ENCODE data around the gene TM4SF5. TPM values are rescaled to one million over a fixed set of nuclear protein-coding genes. Genes with fewer than 3 reads are reported as not detected.

The TM4SF5 gene
- total RNA-seq, 2 donors from 2014 or later: 1.8 to 2.0 TPM

DNA sequence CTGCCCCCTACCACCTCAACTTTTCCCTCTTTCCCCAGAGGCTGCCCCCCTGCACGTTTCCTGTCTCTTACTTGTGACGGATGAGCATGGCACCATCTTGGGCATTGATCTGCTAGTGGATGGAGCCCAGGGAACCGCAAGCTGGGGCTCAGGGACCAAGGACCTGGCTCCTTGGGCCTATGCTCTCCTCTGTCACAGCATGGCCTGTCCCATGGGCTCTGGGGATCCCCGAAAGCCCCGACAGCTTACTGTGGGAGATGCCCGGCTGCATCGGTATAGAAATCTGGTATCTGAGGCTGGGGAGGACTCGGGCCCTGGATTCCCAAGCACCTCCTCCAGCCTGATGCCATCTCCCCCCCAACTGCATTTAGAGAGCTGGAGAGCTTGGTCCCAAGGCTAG lies 30.1 kb upstream of the TM4SF5 start:
- ATAC-seq: no peak
- no peak overlapping the region for H3K4me3 ChIP-seq
- DNase-seq: no peak
- peaks cover 0 to 16% of the 10 kb centered on the region in 2 donors for H3K27me3 ChIP-seq
- WGBS, 2 donors: 96 to 98% methylated on average over 6 to 8 of the region's 8 CpGs
- no peaks in the 10 kb centered on the region for H3K9me3 ChIP-seq
- TF ChIP-seq, protein P1, sequence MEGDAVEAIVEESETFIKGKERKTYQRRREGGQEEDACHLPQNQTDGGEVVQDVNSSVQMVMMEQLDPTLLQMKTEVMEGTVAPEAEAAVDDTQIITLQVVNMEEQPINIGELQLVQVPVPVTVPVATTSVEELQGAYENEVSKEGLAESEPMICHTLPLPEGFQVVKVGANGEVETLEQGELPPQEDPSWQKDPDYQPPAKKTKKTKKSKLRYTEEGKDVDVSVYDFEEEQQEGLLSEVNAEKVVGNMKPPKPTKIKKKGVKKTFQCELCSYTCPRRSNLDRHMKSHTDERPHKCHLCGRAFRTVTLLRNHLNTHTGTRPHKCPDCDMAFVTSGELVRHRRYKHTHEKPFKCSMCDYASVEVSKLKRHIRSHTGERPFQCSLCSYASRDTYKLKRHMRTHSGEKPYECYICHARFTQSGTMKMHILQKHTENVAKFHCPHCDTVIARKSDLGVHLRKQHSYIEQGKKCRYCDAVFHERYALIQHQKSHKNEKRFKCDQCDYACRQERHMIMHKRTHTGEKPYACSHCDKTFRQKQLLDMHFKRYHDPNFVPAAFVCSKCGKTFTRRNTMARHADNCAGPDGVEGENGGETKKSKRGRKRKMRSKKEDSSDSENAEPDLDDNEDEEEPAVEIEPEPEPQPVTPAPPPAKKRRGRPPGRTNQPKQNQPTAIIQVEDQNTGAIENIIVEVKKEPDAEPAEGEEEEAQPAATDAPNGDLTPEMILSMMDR (IDR thresholded peaks at IDR 0.05): no peak
- TF ChIP-seq POLR2A (IDR thresholded peaks at IDR 0.05): no peak
- intact Hi-C loops (cut with DNase I): no loop called here
- H3K36me3 ChIP-seq (replicated peaks in 1 of 2; ENCODE audit: insufficient read depth in 1 of 2, low read depth in 2 of 2): no peaks in the 10 kb centered on the region
- H3K4me1 ChIP-seq: peaks cover 19% of the 10 kb centered on the region
- H3K27ac ChIP-seq: no peak overlapping the region

DNA sequence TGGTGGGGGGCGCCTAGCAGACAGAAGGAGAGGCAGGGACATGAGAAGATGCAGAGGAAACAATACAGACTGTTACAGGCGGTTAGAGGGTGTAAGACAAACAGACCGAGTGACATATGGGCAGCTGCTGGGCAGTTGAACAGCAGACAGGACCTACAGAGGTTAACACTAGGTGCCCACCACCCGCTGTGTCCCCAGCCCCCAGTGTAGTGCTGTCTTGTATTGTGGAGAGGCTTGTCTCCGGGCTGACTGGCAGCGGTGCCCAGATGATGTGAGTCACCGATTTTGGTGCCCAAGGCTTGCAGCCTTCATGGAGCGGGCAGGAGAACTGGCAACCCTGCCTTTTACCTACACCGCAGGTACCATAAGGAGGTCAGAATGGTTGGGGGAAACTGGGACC lies 29.6 kb upstream of the TM4SF5 start:
- Histone ChIP-seq H3K4me1 (peaks cover 19% of the 10 kb centered on the region), H3K27me3 (peaks cover 0 to 16% of the 10 kb centered on the region in 2 donors), H3K27ac (no peak overlapping the region), H3K9me3 (no peaks in the 10 kb centered on the region), H3K36me3 (replicated peaks in 1 of 2; ENCODE audit: insufficient read depth in 1 of 2, low read depth in 2 of 2) (no peaks in the 10 kb centered on the region), H3K4me3 (no peak overlapping the region)
- 83 to 86% methylated on average over 6 to 9 of the region's 9 CpGs for WGBS, 2 donors
- ATAC-seq: no peak
- TF ChIP-seq POLR2A (IDR thresholded peaks at IDR 0.05): no peak
- TF ChIP-seq, protein P1 (IDR thresholded peaks at IDR 0.05): no peak
- intact Hi-C loops (cut with DNase I): no loop called here
- no peak for DNase-seq

DNA sequence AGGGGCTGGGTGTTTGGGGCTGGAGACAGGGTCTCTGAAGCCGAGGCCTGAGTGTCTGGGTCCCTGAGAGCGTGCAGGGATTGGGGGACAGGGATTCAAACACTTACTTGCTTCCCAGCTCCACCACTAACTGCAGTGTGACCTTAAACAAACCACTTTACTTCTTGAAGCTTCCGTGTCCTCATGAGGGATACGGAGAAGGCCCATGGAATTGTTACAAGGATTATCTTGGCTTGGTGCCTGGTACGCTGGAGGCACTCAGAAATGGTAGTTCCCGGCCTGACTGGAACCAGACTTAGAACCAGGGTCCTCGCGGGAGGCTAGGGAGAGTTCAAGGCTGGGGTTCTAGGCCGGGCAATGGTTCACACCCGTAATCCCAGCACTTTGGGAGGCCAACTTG lies 29.1 kb upstream of the TM4SF5 start:
- Histone ChIP-seq H3K4me1 (peaks cover 19% of the 10 kb centered on the region), H3K27ac (no peak overlapping the region), H3K36me3 (replicated peaks in 1 of 2; ENCODE audit: insufficient read depth in 1 of 2, low read depth in 2 of 2) (no peaks in the 10 kb centered on the region), H3K4me3 (no peak overlapping the region), H3K27me3 (peaks cover 0 to 16% of the 10 kb centered on the region in 2 donors), H3K9me3 (no peaks in the 10 kb centered on the region)
- DNase-seq (no peak), ATAC-seq (no peak)
- TF ChIP-seq, protein P1 (IDR thresholded peaks at IDR 0.05): no peak
- no peak for TF ChIP-seq POLR2A (IDR thresholded peaks at IDR 0.05)
- intact Hi-C loops (cut with DNase I): no loop called here
- 90 to 100% methylated on average over 3 to 10 of the region's 10 CpGs for WGBS, 2 donors

DNA sequence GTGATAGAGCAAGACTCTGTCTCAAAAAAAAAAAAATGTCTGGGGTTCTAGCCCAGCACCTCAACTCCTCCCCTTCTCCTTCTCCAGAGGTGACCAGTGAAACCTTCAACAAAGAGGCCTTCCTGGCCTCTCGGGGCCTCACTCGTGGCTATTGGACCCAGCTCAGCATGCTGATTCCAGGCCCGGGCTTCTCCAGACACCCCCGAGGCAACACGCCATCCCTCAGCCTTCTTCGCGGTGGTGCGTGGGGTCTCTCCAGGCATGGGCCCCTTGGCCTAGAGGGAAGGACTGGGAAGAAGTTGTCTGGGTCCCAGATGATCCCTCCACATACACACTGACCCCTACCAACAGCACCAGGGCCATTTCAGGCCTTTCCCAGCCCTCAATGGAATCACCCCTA lies 28.5 kb upstream of the TM4SF5 start:
- no peaks in the 10 kb centered on the region for H3K9me3 ChIP-seq
- intact Hi-C loops (cut with DNase I): no loop called here
- H3K27ac ChIP-seq: no peak overlapping the region
- no peak for TF ChIP-seq POLR2A (IDR thresholded peaks at IDR 0.05)
- TF ChIP-seq, protein P1 (IDR thresholded peaks at IDR 0.05): no peak
- H3K27me3 ChIP-seq: peaks cover 0 to 16% of the 10 kb centered on the region in 2 donors
- H3K36me3 ChIP-seq (replicated peaks in 1 of 2; ENCODE audit: insufficient read depth in 1 of 2, low read depth in 2 of 2): no peaks in the 10 kb centered on the region
- H3K4me1 ChIP-seq: peaks cover 16% of the 10 kb centered on the region
- no peak overlapping the region for H3K4me3 ChIP-seq
- 73 to 94% methylated on average over 6 to 8 of the region's 8 CpGs for WGBS, 2 donors
- no peak for ATAC-seq
- no peak for DNase-seq

DNA sequence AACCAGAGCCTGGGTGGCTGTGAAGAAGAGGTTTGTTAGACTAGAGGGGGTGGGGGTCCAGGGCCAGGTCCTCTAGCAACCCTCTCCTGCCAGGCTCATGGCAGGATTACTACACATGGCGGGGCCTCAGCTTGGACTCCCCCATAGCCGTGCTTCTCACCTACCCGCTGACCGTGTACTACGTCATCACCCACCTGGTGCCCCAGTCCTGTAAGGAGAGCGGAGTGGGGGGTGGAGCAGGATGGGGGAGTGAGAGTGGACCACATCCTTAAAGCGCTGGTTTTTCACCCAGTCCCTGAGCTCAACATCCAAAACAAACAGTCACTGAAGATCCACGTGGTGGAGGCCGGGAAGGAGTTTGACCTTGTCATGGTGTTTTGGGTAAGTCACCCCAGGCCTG lies 27.8 kb upstream of the TM4SF5 start:
- intact Hi-C loops (cut with DNase I): no loop called here
- WGBS, 2 donors: 79 to 81% methylated on average over 9 of the region's 9 CpGs
- ATAC-seq: no peak

More for the DNA sequence above, 27.8 kb upstream of the TM4SF5 start:
- H3K27ac ChIP-seq: no peak overlapping the region
- H3K4me1 ChIP-seq: peaks cover 10% of the 10 kb centered on the region
- no peaks in the 10 kb centered on the region for H3K36me3 ChIP-seq (replicated peaks in 1 of 2; ENCODE audit: insufficient read depth in 1 of 2, low read depth in 2 of 2)
- TF ChIP-seq POLR2A (IDR thresholded peaks at IDR 0.05): no peak
- TF ChIP-seq, protein P1 (IDR thresholded peaks at IDR 0.05): no peak
- no peaks in the 10 kb centered on the region for H3K9me3 ChIP-seq
- H3K4me3 ChIP-seq: no peak overlapping the region
- DNase-seq: no peak
- peaks cover 0 to 21% of the 10 kb centered on the region in 2 donors for H3K27me3 ChIP-seq
